HepG2 (cell line): ENCODE measurements around the gene RPS19. TPM values are rescaled to one million over a fixed set of nuclear protein-coding genes. Genes with fewer than 3 reads are reported as not detected.

Source experiments
- ATAC-seq: fragments of 200-7000 bp; cut with Tn5 transposase; 3 replicates; pipeline ENCODE4 v1.9.1; 2020; ENCODE audit warnings: mild to moderate bottlenecking, moderate library complexity
- BruUV-seq: library from RNA; stranded (reverse); fragments of 400-500 nt; replicated peaks from 2 replicates; lab custom pipeline; 2021; lab: Mats Ljungman, UMichigan
- CTCF ChIA-PET: fragments of 300-600 bp; formaldehyde crosslinking; extraction: SDS; loops from one replicate; lab custom pipeline; 2021; ENCODE audit warnings: low total read pairs, inconsistent platforms, low intra/inter-chr PET ratio; lab: Yijun Ruan, JAX
- POLR2A ChIA-PET: fragments of 350-600 bp; sonication (Branson Sonifier 250); formaldehyde crosslinking; loops from one replicate; lab custom pipeline; 2020; ENCODE audit warnings: antibody characterized with exemption, inconsistent platforms; lab: Yijun Ruan, JAX
- DNase-seq: peaks from one replicate; pipeline ENCODE4 v3.0.0-alpha.2; 2015; ENCODE audit warnings: low spot score
- FAIRE-seq: peaks from 3 replicates; lab custom pipeline; 2011; peaks lifted over from hg19 to GRCh38; lab: Jason Lieb, UNC
- H2AFZ ChIP-seq: one replicate; pipeline ENCODE4 v1.6.1; 2011; ENCODE audit warnings: low read length, inconsistent platforms
- H3K27ac ChIP-seq: fragments of 300-600 bp; 3 replicates; pipeline ENCODE4 v1.8.0; 2011; ENCODE audit warnings: mixed run types, mild to moderate bottlenecking, mixed read lengths, low read length, inconsistent platforms; ENCODE audit not compliant: insufficient read depth; ENCODE audit errors: extremely low read length
- H3K27me3 ChIP-seq, 2 experiments: fragments of 200-600 bp in 1 of 2; 2 replicates in 1 of 2; 3 replicates in 1 of 2; pipeline versions ENCODE4 v1.6.0 to v1.8.0; 2011; ENCODE audit warnings: low read length in 2 of 2, mild to moderate bottlenecking in 2 of 2, moderate library complexity in 2 of 2, inconsistent platforms in 1 of 2; ENCODE audit not compliant: insufficient read depth in 2 of 2, control insufficient read depth in 1 of 2
- H3K36me3 ChIP-seq, 2 experiments: fragments of 200-600 bp in 1 of 2; replicated peaks in 1 of 2; 2 replicates in 1 of 2; 3 replicates in 1 of 2; pipeline versions ENCODE4 v1.5.1 to v1.8.0; 2011; ENCODE audit warnings: low read length in 2 of 2, inconsistent platforms in 1 of 2; ENCODE audit not compliant: insufficient read depth in 2 of 2, control insufficient read depth in 1 of 2
- H3K4me1 ChIP-seq: 2 replicates; pipeline ENCODE4 v1.5.1; 2012; ENCODE audit warnings: low read length, inconsistent platforms; ENCODE audit not compliant: insufficient read depth
- H3K4me2 ChIP-seq: 2 replicates; pipeline ENCODE4 v1.6.0; 2011; ENCODE audit warnings: low read depth, low read length, inconsistent platforms
- H3K4me3 ChIP-seq, 3 experiments: fragments of 200-600 bp in 1 of 3; sonication (generic), shearing (Covaris generic) in 1 of 3; replicated peaks in 1 of 3; 2 replicates each; pipeline ENCODE4 v1.5.1; 2011 to 2016; ENCODE audit warnings: low read length in 3 of 3, inconsistent platforms in 2 of 3, low read depth in 2 of 3, mild to moderate bottlenecking in 2 of 3, control low read depth in 1 of 3, mixed read lengths in 1 of 3; ENCODE audit not compliant: insufficient read depth in 1 of 3
- H3K79me2 ChIP-seq: one replicate; pipeline ENCODE4 v1.6.1; 2011; ENCODE audit warnings: low read length, inconsistent platforms; ENCODE audit not compliant: insufficient read depth
- H3K9ac ChIP-seq: 2 replicates; pipeline ENCODE4 v1.6.0; 2011; ENCODE audit warnings: mild to moderate bottlenecking, low read depth, low read length, inconsistent platforms; ENCODE audit not compliant: insufficient read depth
- H3K9me3 ChIP-seq: 2 replicates; pipeline ENCODE4 v1.5.1; 2012; ENCODE audit warnings: mild to moderate bottlenecking, low read length
- H4K20me1 ChIP-seq: 2 replicates; pipeline ENCODE4 v1.6.0; 2011; ENCODE audit warnings: inconsistent platforms, mild to moderate bottlenecking, low read length, moderate library complexity; ENCODE audit not compliant: insufficient read depth
- PRMT3 ChIP-seq: sonication (generic); formaldehyde crosslinking; IDR thresholded peaks from 2 replicates; pipeline ENCODE4 v1.8.1; 2022; ENCODE audit warnings: low read depth, mild to moderate bottlenecking, moderate library complexity, missing genetic modification reagents, borderline replicate concordance
- RAD51 ChIP-seq: fragments of 450-650 bp; IDR thresholded peaks from 2 replicates; pipeline ENCODE4 v1.6.1; 2016; ENCODE audit warnings: borderline replicate concordance
- ZNF335 ChIP-seq: sonication (generic); formaldehyde crosslinking; IDR thresholded peaks from 2 replicates; pipeline ENCODE4 v1.4.0; 2020; ENCODE audit warnings: missing genetic modification reagents
- ZNF337 ChIP-seq: sonication (generic); formaldehyde crosslinking; IDR thresholded peaks from 2 replicates; pipeline ENCODE4 v1.5.1; 2020; ENCODE audit warnings: missing genetic modification reagents, low read depth, mild to moderate bottlenecking, borderline replicate concordance
- ZNF672 ChIP-seq: sonication (generic); formaldehyde crosslinking; IDR thresholded peaks from 2 replicates; pipeline ENCODE4 v1.8.1; 2022; ENCODE audit warnings: missing genetic modification reagents
- WGBS: methylation state at CpG from one replicate; pipeline ENCODE4 v1.1.6; 2017; ENCODE audit warnings: low lambda C conversion rate; 5-methylcytosine and 5-hydroxymethylcytosine counted together
- in situ Hi-C: cut with HindIII; loops from 2 replicates; pipeline ENCODE4 v1.10.0; 2017; ENCODE audit warnings: low pct_unique_long_range_greater_than_20kb; ENCODE audit not compliant: extremely low pct_ligation_motif_present
- intact Hi-C: fragments of 100-400 bp; cut with micrococcal nuclease; formaldehyde crosslinking; loops from one replicate; pipeline ENCODE4 v1.10.0; 2022; ENCODE audit not compliant: unreplicated experiment
- polyA plus RNA-seq, 8 experiments: library from polyadenylated mRNA; depleted of rRNA in 3 of 8; stranded (reverse) in 7 of 8; unstranded in 1 of 8; fragments of >200 nt; fragmentation: Illumina TruSeq in 4 of 8; extraction: Trizol in 4 of 8; gene quantifications; 2 replicates each; pipeline versions ENCODE4 v1.2.1 to v1.2.3, GENCODE V29; 2011 to 2016; ENCODE audit warnings: low read depth in 4 of 8, missing spikeins in 1 of 8, mixed read lengths in 1 of 8; ENCODE audit not compliant: insufficient read depth in 1 of 8
- total RNA-seq, 5 experiments: library from RNA; depleted of rRNA; stranded (reverse); fragments of >200 nt; fragmentation: Illumina TruSeq; extraction: Trizol; gene quantifications; 2 replicates each; pipeline ENCODE4 v1.2.3, GENCODE V29; 2016; ENCODE audit warnings: low read depth in 1 of 5
- TF ChIP-seq, protein P1 (sequence below): sonication (generic); formaldehyde crosslinking; IDR thresholded peaks from 2 replicates; pipeline ENCODE4 v1.4.0; 2020; ENCODE audit warnings: missing genetic modification reagents, borderline replicate concordance

RPS19 gene
- total and polyA plus RNA-seq, 2 of the 13 experiments (the other 11 are each of a cell fraction or from before 2014, with no cell fraction given), result 1,983 to 4,758 TPM

DNA sequence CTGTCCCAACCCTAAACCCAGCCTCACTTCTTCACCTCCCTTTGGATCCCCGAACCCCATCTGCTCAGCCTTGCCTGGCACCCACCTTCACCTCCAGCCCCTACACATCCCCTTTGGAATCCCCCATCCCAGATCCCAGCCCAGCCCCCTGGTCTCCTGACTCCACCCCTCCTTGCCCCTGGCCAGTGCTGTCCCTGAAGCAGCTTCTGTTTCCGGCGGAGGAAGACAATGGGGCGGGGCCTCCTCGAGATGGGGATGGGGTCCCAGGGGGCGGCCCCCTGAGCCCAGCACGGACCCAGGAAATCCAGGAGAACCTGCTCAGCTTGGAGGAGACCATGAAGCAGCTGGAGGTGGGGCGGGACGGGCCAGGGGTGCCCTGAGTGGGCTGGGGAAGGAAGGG, 46.2 kb downstream of the RPS19 start:
- Histone ChIP-seq H3K9me3 (no peaks in the 10 kb centered on the region), H3K27ac (no peak overlapping the region), H3K4me2 (no peak overlapping the region), H3K27me3 (peaks cover 0 to 2% of the 10 kb centered on the region in 2 experiments; a peak in 3 of 5 replicates), H3K36me3 (peaks cover 22 to 45% of the 10 kb centered on the region in 2 experiments; a peak in 4 of 5 replicates), H3K4me1 (peaks cover 24% of the 10 kb centered on the region), H3K79me2 (no peaks in the 10 kb centered on the region), H3K4me3 (no peak overlapping the region), H2AFZ (no peak overlapping the region), H4K20me1 (0 out of 2 replicates have a peak, but pooled peaks cover 3% of the 10 kb centered on the region), H3K9ac (no peak overlapping the region)
- WGBS, result over 99% methylated on average over 9 of the region's 9 CpGs
- no peak for FAIRE-seq
- POLR2A ChIA-PET, result interaction anchor here (0.9 kb wide), 1 partner anchor 18 kb away, joined by 3 read pairs; no protein-coding TSS in a partner anchor
- no peak for DNase-seq
- CTCF ChIA-PET, result no interaction called here
- TF ChIP-seq ZNF672 (CRISPR knock-in tag) (no peak), PRMT3 (CRISPR knock-in tag) (no peak), RAD51 (no peak), ZNF335 (no peak), ZNF337 (CRISPR knock-in tag) (no peak)
- TF ChIP-seq, protein P1, sequence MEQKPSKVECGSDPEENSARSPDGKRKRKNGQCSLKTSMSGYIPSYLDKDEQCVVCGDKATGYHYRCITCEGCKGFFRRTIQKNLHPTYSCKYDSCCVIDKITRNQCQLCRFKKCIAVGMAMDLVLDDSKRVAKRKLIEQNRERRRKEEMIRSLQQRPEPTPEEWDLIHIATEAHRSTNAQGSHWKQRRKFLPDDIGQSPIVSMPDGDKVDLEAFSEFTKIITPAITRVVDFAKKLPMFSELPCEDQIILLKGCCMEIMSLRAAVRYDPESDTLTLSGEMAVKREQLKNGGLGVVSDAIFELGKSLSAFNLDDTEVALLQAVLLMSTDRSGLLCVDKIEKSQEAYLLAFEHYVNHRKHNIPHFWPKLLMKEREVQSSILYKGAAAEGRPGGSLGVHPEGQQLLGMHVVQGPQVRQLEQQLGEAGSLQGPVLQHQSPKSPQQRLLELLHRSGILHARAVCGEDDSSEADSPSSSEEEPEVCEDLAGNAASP (CRISPR knock-in tag), result no peak
- no TSS peak for BruUV-seq
- in situ Hi-C loops, result no loop called here
- no peak for ATAC-seq
- intact Hi-C loops, result no loop called here
